Measurements from ENCODE around the gene DCAF8.

Gene DCAF8

DNA sequence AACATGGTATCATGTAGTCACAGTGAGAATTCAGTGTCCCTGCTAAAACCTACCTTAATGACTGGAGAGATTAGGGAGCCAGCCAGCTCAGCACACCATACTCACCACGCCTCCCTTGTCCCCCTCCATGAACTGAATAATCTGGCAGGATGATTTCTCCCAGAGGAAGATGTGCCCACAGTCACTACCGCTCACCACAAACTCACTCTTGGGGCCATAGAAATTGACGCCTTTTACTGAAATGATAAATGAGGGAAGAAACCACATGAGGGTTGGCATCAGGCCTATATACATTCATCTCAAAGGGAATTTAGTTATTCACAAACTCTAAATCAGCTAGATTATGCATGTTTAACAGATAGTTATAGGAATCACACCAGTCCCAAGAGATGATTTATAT, 39.8 kb downstream of the DCAF8 start:
- no peak overlapping the region for H3K9ac ChIP-seq (ENCODE audit: low read length)
- DNase-seq (ENCODE audit: low read depth) = no peak
- no peaks in the 10 kb centered on the region for H3K9me3 ChIP-seq (ENCODE audit: control insufficient read depth, low read length)
- peaks cover 39% of the 10 kb centered on the region for H3K4me1 ChIP-seq (ENCODE audit: control insufficient read depth, insufficient read depth, low read length)
- H3K36me3 ChIP-seq (ENCODE audit: control insufficient read depth, insufficient read depth, low read length, severe bottlenecking) = peaks cover 96% of the 10 kb centered on the region
- H3K27me3 ChIP-seq (replicated peaks; ENCODE audit: control insufficient read depth, insufficient read depth, low read length) = no peaks in the 10 kb centered on the region
- H3K4me3 ChIP-seq (ENCODE audit: low read length) = no peak overlapping the region

DNA sequence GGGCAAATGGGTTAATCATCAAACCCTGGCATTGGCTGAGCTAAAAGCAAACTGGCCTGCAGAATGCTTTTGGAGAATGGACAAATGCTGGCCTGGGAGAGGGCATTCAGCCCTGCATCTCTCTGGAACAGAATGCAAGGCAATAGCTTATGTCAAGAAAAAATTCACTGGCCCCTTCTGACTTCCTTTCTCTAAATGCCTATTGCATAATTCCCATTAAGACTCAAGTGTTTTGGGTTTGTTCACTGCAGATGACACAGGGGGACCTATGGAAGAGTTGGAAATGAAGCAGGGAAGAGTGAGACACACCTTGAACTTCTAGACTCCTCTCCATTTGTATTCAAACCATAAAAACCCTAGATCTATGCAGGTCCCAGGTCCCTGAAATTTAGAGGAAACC, 41.3 kb downstream of the DCAF8 start:
- Histone ChIP-seq H3K9ac (ENCODE audit: low read length) (peak overlapping the region; percentile 19), H3K27me3 (replicated peaks; ENCODE audit: control insufficient read depth, insufficient read depth, low read length) (no peaks in the 10 kb centered on the region), H3K4me3 (ENCODE audit: low read length) (no peak overlapping the region), H3K9me3 (ENCODE audit: control insufficient read depth, low read length) (no peaks in the 10 kb centered on the region), H3K4me1 (ENCODE audit: control insufficient read depth, insufficient read depth, low read length) (peaks cover 44% of the 10 kb centered on the region), H3K36me3 (ENCODE audit: control insufficient read depth, insufficient read depth, low read length, severe bottlenecking) (peaks cover 95% of the 10 kb centered on the region)
- DNase-seq (ENCODE audit: low read depth) = no peak

DNA sequence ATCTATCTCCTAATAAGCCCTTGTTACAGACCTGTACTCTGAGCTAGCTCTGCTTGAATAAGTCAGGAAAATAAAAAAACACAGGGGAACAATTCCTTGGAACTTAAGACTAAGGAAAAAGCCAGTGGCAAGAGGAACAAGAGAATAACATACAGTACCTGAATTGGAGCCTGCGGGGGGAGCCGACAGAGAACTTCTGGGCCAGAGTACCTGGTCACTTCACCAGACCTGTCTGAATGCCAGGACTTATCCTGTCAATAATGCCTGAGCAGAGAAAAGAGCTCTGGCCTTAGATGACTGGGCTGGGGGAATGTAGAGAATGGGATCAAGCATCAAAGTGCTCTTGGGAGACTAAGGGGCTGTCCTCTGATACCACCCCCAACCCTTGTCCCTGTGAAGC, 42.0 kb downstream of the DCAF8 start:
- no peak for DNase-seq (ENCODE audit: low read depth)
- H3K36me3 ChIP-seq (ENCODE audit: control insufficient read depth, insufficient read depth, low read length, severe bottlenecking) = peaks cover 95% of the 10 kb centered on the region

DNA sequence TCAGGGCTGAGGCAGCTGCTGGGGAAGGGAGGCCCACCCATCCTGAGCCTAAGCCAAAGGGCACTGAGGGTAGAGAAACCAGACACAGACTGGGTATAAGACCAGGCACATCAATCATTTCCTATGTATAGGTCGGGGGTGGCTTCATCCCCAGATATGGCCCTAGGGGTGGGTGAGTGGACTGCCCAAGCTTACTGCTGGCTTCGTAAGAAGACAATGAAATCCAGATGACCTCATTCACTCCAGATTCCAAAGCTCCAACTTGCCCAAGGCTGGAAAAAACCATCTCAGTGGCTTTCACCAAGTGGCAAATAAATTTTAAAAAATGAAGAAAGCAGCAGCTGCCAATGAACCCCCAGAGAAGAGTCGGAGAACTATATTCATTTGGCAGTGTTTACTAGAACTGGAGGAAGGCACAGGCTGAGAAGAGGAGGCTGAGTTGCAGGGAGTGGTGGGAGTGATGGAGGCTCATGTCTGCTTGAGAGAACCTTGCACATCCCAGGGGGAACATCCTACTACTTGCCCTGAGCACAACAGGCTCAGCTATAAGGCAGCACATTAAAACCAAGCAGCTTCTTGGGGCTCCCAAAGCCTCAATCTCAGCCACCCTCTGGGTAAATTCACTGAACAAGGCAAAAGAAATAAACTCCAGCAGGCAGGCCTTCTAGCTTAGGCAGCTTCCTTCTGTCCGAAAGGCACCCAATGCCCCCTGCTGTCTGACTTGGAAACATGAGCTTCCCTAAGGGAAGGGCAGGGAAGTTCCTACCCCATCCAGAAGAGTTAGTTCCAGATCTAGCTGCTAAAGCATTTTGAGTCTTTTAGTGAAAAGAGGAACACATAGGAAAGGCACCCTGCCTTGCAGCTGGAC, 43.1 kb downstream of the DCAF8 start:
- Histone ChIP-seq H3K36me3 (ENCODE audit: control insufficient read depth, insufficient read depth, low read length, severe bottlenecking) (peaks cover 95% of the 10 kb centered on the region), H3K4me3 (ENCODE audit: low read length) (no peak overlapping the region), H3K4me1 (ENCODE audit: control insufficient read depth, insufficient read depth, low read length) (peaks cover 49% of the 10 kb centered on the region), H3K27me3 (replicated peaks; ENCODE audit: control insufficient read depth, insufficient read depth, low read length) (no peaks in the 10 kb centered on the region), H3K9ac (ENCODE audit: low read length) (peak overlapping the region; percentile 54), H3K9me3 (ENCODE audit: control insufficient read depth, low read length) (no peaks in the 10 kb centered on the region)
- peak; percentile 84 for DNase-seq (ENCODE audit: low read depth)

More for the DNA sequence above, 42.0 kb downstream of the DCAF8 start:
- Histone ChIP-seq H3K4me3 (ENCODE audit: low read length) (no peak overlapping the region), H3K9ac (ENCODE audit: low read length) (no peak overlapping the region), H3K27me3 (replicated peaks; ENCODE audit: control insufficient read depth, insufficient read depth, low read length) (no peaks in the 10 kb centered on the region), H3K4me1 (ENCODE audit: control insufficient read depth, insufficient read depth, low read length) (peaks cover 44% of the 10 kb centered on the region), H3K9me3 (ENCODE audit: control insufficient read depth, low read length) (no peaks in the 10 kb centered on the region)

DNA sequence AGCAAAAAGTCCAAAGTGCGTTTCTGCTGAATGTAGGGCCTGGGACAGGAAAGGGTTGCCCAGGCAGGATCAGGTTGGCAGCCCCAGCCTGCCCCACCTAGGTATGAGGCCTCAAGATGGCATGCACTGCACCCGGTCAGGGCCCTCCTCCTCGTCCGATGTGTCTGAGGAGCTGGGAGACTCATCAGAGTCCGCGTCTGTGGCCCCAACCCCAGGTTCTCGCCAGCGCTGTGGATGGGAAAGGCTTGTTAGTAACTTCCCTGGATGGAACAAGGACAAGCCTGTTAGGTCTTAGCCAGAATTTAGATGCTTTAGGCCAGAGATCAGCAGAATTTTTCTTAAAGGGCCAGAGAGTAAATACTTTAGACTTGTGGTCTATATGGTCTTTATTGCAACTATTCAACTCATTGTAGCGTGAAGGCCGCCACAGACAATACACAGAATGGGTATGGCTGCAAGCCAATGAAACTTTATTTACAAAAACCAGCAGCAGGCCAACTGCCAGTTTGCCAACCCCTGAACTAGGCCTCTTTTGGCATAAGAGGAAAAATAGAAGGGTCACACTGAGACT, 44.8 kb downstream of the DCAF8 start:
- H3K36me3 ChIP-seq (ENCODE audit: control insufficient read depth, insufficient read depth, low read length, severe bottlenecking) = peaks cover 94% of the 10 kb centered on the region
- H3K9ac ChIP-seq (ENCODE audit: low read length) = peak overlapping the region; percentile 54

DNA sequence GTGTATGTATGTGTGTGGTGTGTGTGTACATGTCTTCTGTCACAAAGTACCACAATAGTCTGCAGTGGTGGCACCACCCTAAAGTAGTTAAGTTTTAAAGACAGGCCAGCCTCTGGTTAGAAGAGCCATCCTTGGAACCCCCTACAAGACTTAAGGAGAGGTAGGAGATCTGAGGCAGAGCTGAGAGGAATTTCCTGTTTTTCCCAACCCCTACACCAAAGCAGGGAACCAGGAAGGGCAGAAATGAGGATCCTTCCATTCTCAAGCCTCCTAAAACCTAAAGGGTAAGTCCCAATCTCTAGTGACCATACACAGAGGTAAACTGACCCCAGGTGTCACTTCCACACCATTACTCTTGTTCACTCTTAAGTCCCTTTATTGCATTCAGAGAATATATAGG, 46.0 kb downstream of the DCAF8 start:
- H3K9me3 ChIP-seq (ENCODE audit: control insufficient read depth, low read length) = no peaks in the 10 kb centered on the region

More for the DNA sequence above, 44.8 kb downstream of the DCAF8 start:
- Histone ChIP-seq H3K9me3 (ENCODE audit: control insufficient read depth, low read length) (no peaks in the 10 kb centered on the region), H3K4me3 (ENCODE audit: low read length) (no peak overlapping the region), H3K27me3 (replicated peaks; ENCODE audit: control insufficient read depth, insufficient read depth, low read length) (no peaks in the 10 kb centered on the region), H3K4me1 (ENCODE audit: control insufficient read depth, insufficient read depth, low read length) (peaks cover 49% of the 10 kb centered on the region)
- no peak for DNase-seq (ENCODE audit: low read depth)

DNA sequence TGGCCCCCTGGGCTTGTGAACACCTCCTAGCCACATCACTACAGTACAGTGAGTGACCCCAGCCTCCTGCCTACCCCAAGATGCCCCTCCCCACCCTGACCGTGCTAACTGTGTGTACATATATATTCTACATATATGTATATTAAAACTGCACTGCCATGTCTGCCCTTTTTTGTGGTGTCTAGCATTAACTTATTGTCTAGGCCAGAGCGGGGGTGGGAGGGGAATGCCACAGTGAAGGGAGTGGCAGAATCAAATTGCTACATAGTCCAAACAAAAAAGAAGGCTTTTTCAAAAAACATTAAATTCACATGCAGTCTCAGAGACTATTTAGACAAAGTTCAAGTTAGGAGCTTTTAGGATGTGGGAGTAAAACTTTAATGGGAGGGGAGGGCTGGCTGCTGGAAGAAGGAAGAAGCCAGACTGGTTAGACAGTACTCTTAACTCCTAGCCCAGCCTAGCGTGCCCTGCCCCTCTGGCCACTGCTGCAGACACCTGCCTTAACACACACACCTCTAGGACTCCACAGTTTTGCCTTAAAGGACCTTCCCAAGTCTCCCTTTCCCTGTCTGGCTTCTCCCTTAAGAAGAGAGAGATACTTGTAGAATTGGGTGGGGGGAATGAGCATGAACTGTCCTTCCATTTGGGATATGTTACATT, 47.7 kb downstream of the DCAF8 start:
- H3K36me3 ChIP-seq (ENCODE audit: control insufficient read depth, insufficient read depth, low read length, severe bottlenecking) = peaks cover 92% of the 10 kb centered on the region
- H3K27me3 ChIP-seq (replicated peaks; ENCODE audit: control insufficient read depth, insufficient read depth, low read length) = no peaks in the 10 kb centered on the region
- peak; percentile 40 for DNase-seq (ENCODE audit: low read depth)
- H3K9ac ChIP-seq (ENCODE audit: low read length) = peak overlapping the region; percentile 19
- no peaks in the 10 kb centered on the region for H3K9me3 ChIP-seq (ENCODE audit: control insufficient read depth, low read length)
- H3K4me1 ChIP-seq (ENCODE audit: control insufficient read depth, insufficient read depth, low read length) = peaks cover 42% of the 10 kb centered on the region
- no peak overlapping the region for H3K4me3 ChIP-seq (ENCODE audit: low read length)

More for the DNA sequence above, 46.0 kb downstream of the DCAF8 start:
- no peak for DNase-seq (ENCODE audit: low read depth)
- Histone ChIP-seq H3K27me3 (replicated peaks; ENCODE audit: control insufficient read depth, insufficient read depth, low read length) (no peaks in the 10 kb centered on the region), H3K4me1 (ENCODE audit: control insufficient read depth, insufficient read depth, low read length) (peaks cover 44% of the 10 kb centered on the region), H3K9ac (ENCODE audit: low read length) (peak overlapping the region; percentile 2), H3K36me3 (ENCODE audit: control insufficient read depth, insufficient read depth, low read length, severe bottlenecking) (peaks cover 95% of the 10 kb centered on the region), H3K4me3 (ENCODE audit: low read length) (no peak overlapping the region)

DNA sequence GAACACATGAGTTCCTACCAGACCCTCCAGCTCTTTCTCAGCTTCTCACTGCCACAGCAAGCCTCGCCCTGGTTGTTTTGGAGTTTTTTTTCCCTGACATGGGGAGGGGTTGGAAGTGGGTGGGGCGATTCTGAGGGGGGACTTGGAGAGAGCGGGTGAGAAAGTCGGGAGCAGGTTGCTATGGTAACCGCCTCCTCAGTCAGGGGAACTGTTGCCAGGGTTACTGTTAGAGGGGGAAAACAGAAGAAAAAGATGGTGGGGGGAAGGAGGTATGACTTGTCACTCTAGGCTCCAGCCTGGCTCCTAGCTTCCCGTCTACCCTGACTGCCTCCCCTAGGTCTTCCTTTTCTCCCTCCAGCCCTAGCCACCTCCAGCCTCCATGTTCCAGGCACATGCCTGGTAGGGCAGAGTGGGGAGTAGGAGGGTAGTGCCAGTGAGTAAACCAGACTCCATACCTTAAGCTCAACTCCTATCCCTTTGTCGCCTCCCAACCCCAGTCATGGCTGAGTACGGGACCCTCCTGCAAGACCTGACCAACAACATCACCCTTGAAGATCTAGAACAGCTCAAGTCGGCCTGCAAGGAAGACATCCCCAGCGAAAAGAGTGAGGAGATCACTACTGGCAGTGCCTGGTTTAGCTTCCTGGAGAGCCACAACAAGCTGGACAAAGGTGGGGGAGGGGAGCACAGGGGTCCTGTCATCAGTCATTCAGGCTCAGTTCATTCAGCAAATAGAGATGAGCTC, 51.1 kb downstream of the DCAF8 start:
- no peak for DNase-seq (ENCODE audit: low read depth)
- H3K9ac ChIP-seq (ENCODE audit: low read length) = no peak overlapping the region
- H3K36me3 ChIP-seq (ENCODE audit: control insufficient read depth, insufficient read depth, low read length, severe bottlenecking) = peaks cover 83% of the 10 kb centered on the region
- peaks cover 48% of the 10 kb centered on the region for H3K4me1 ChIP-seq (ENCODE audit: control insufficient read depth, insufficient read depth, low read length)
- no peak overlapping the region for H3K4me3 ChIP-seq (ENCODE audit: low read length)
- H3K9me3 ChIP-seq (ENCODE audit: control insufficient read depth, low read length) = no peaks in the 10 kb centered on the region
- no peaks in the 10 kb centered on the region for H3K27me3 ChIP-seq (replicated peaks; ENCODE audit: control insufficient read depth, insufficient read depth, low read length)

DNA sequence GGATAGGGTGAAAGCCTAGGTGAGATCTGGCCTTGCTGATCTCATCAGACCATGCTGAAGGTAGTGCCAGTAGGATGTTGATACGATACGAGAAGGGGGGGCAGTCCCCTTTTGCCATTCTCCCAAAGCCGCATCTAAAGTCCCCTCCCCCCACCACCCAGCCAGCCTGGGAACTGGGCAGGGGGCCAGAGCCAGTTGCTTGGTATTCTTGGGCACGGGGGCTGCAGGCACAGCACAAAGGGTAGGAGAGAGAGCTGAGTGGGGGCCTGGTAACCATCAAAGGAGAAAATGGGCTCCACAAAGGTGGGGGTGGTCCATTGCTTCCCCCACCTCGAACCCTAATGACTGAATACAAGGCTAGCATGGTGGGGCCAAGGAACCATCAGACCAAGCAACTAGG, 51.8 kb downstream of the DCAF8 start:
- Histone ChIP-seq H3K4me3 (ENCODE audit: low read length) (no peak overlapping the region), H3K27me3 (replicated peaks; ENCODE audit: control insufficient read depth, insufficient read depth, low read length) (no peaks in the 10 kb centered on the region), H3K4me1 (ENCODE audit: control insufficient read depth, insufficient read depth, low read length) (peaks cover 51% of the 10 kb centered on the region), H3K9me3 (ENCODE audit: control insufficient read depth, low read length) (no peaks in the 10 kb centered on the region), H3K9ac (ENCODE audit: low read length) (no peak overlapping the region), H3K36me3 (ENCODE audit: control insufficient read depth, insufficient read depth, low read length, severe bottlenecking) (peaks cover 76% of the 10 kb centered on the region)
- DNase-seq (ENCODE audit: low read depth) = no peak

DNA sequence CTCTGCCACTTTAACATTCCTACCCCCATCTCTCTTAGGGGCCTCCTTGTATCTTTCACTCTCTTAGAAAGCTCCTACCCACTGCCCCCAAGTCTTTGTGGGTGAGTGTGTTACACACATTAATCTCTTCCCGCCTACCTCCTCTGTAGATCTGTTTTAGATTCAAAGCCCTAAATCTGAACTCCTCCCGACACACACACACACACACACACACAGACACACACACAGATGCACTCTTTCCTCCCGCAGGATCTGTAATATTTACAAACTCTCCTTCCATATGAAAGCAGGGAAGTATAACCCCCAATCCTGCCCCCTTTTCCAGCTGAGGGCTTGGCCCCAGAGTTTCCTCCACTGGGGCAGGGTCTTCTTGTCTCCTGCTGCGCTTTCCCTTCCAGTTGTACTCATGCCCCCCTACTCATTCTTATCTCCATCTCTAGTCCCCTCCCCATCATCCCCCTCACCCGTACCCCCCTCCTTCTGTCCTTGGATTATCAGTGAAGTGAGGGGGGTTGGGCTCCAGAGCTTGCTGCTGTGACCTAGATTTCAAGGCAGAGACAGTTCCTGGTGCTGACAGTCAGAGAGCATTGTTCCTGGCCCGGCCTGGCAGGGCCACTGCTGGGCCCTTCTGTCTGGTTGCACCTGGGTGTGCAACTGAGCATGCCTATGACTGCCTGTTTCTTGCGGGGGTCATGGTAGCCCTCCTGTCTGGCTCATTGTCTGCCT, 52.9 kb downstream of the DCAF8 start:
- peak; percentile 42 for DNase-seq (ENCODE audit: low read depth)
- Histone ChIP-seq H3K4me3 (ENCODE audit: low read length) (peak overlapping the region; percentile 29), H3K9me3 (ENCODE audit: control insufficient read depth, low read length) (no peaks in the 10 kb centered on the region), H3K9ac (ENCODE audit: low read length) (peak overlapping the region; percentile 3), H3K4me1 (ENCODE audit: control insufficient read depth, insufficient read depth, low read length) (peaks cover 52% of the 10 kb centered on the region), H3K27me3 (replicated peaks; ENCODE audit: control insufficient read depth, insufficient read depth, low read length) (no peaks in the 10 kb centered on the region), H3K36me3 (ENCODE audit: control insufficient read depth, insufficient read depth, low read length, severe bottlenecking) (peaks cover 66% of the 10 kb centered on the region)
